Ectodermal cell (in vitro differentiated cells): ENCODE measurements around the gene AHNAK.

Source experiments
- H3K27ac ChIP-seq: 2 replicates; pipeline ENCODE4 v1.7.0; 2013; ENCODE audit warnings: mild to moderate bottlenecking, low read depth, low read length; ENCODE audit not compliant: insufficient read depth, poor library complexity, severe bottlenecking
- H3K27me3 ChIP-seq: 2 replicates; pipeline ENCODE4 v1.7.0; 2013; ENCODE audit warnings: mild to moderate bottlenecking, low read length; ENCODE audit not compliant: insufficient read depth, control insufficient read depth, poor library complexity, severe bottlenecking
- H3K36me3 ChIP-seq: one replicate; pipeline ENCODE4 v1.7.0; 2013; ENCODE audit warnings: low read length; ENCODE audit not compliant: control insufficient read depth, insufficient read depth
- H3K4me1 ChIP-seq: one replicate; pipeline ENCODE4 v1.7.0; 2013; ENCODE audit warnings: low read length; ENCODE audit not compliant: control insufficient read depth, insufficient read depth
- H3K4me3 ChIP-seq: 2 replicates; pipeline ENCODE4 v1.7.0; 2013; ENCODE audit warnings: low read depth, low read length, control low read depth; ENCODE audit not compliant: insufficient read depth
- H3K9me3 ChIP-seq: 2 replicates; pipeline ENCODE4 v1.7.0; 2013; ENCODE audit warnings: mild to moderate bottlenecking, low read length, moderate library complexity; ENCODE audit not compliant: control insufficient read depth
- WGBS, 2 experiments: methylation state at CpG; one replicate each; pipeline ENCODE4 v1.1.7; 2013; ENCODE audit warnings: missing lambda C conversion rate in 2 of 2; 5-methylcytosine and 5-hydroxymethylcytosine counted together

The AHNAK gene

GRCh38 chr11:62433904-62434276 lies 112.7 kb downstream of the AHNAK start:
- H3K4me1 ChIP-seq: peaks cover 6% of the 10 kb centered on the region
- no peaks in the 10 kb centered on the region for H3K27me3 ChIP-seq
- H3K36me3 ChIP-seq: no peaks in the 10 kb centered on the region
- H3K9me3 ChIP-seq: no peaks in the 10 kb centered on the region
- WGBS, 2 experiments: 64 to 72% methylated on average over 6 of the region's 6 CpGs
- H3K4me3 ChIP-seq: no peak overlapping the region
- no peak overlapping the region for H3K27ac ChIP-seq

DNA sequence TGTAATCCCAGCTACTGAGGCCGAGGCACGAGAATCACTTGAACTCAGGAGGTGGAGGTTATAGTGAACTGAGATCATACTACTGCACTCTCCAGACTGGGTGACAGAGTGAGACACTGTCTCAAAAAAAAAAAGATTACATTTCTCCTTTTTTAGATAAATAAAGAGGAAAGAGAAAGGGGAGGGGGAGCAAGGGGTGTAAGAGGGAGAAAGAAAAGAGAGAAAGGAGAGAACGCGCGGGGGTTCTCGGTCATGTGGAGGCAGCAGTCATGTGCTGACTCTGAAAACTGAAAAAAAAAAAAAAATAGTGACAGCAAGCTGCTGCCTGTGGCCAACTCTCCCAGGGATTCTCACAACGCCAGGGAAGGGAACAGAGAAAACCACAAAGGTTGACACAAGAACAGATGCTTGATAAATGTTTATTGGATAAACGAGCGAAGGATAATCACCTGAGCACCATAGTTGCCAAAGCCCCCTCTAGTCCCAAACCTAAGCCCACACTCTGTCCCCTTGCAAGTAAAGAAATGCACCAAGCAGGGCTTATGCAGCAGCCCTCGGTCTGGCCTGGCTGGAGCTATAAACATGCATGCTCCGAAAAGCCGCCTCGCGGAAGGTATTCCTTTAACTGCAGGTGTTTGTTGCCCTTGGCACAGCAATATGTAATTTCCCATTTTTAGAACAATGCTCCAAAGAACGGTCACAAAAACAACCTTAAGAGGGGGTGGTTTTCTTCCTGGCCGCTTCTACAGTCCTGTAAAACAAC lies 113.3 kb downstream of the AHNAK start:
- peaks cover 6% of the 10 kb centered on the region for H3K4me1 ChIP-seq
- H3K27ac ChIP-seq: no peak overlapping the region
- no peaks in the 10 kb centered on the region for H3K9me3 ChIP-seq
- H3K27me3 ChIP-seq: no peaks in the 10 kb centered on the region
- WGBS, 2 experiments: 77 to 85% methylated on average over 16 of the region's 16 CpGs
- no peaks in the 10 kb centered on the region for H3K36me3 ChIP-seq
- no peak overlapping the region for H3K4me3 ChIP-seq

DNA sequence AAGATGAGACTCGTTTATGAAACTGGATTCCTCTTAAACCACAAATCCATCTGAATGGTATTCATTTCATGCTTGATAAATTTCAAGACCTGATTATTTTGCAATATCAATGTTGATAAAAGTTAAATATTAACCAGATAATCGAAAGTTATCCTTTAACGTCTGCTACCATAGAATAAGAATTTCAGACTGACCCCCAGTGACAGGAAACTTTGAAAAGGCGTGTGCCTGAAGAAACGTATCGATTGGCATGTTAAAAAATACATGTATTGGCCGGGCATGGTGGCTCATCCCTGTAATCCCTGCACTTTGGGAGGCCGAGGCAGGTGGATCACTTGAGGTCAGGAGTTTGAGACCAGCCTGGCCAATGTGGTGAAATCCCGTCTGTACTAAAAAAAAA lies 113.9 kb downstream of the AHNAK start:
- no peak overlapping the region for H3K4me3 ChIP-seq
- H3K27me3 ChIP-seq: no peaks in the 10 kb centered on the region
- H3K9me3 ChIP-seq: no peaks in the 10 kb centered on the region
- no peaks in the 10 kb centered on the region for H3K36me3 ChIP-seq
- WGBS, 2 experiments: 89 to 94% methylated on average over 7 to 9 of the region's 9 CpGs
- H3K4me1 ChIP-seq: peaks cover 6% of the 10 kb centered on the region
- no peak overlapping the region for H3K27ac ChIP-seq

GRCh38 chr11:62431171-62431901 lies 115.3 kb downstream of the AHNAK start:
- Histone ChIP-seq H3K9me3 (no peaks in the 10 kb centered on the region), H3K36me3 (no peaks in the 10 kb centered on the region), H3K27me3 (no peaks in the 10 kb centered on the region), H3K27ac (no peak overlapping the region), H3K4me1 (peaks cover 10% of the 10 kb centered on the region), H3K4me3 (no peak overlapping the region)
- WGBS, 2 experiments: 93 to 94% methylated on average over 10 to 11 of the region's 11 CpGs

DNA sequence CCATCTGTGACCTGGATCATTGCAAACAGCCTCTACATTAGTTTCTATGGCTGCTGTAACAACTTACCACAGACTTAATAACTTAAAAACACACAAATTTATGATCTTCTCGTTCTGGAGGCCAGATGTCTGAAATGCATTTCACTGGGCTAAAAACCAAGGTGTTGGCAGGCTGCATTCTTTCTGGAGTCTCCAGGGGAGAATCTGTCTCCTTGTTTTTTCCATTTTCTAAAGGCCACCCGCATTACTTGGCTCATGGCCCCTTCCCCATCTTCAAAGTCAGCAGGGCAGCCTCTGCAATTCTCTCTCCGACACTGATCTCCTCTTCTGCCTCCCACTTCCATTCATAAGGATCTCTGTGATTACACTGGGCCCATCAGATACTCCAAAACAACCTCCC lies 116.2 kb downstream of the AHNAK start:
- 94 to 95% methylated on average over 3 of the region's 3 CpGs for WGBS, 2 experiments
- no peaks in the 10 kb centered on the region for H3K27me3 ChIP-seq
- H3K4me3 ChIP-seq: no peak overlapping the region
- H3K27ac ChIP-seq: no peak overlapping the region
- peaks cover 13% of the 10 kb centered on the region for H3K4me1 ChIP-seq
- no peaks in the 10 kb centered on the region for H3K36me3 ChIP-seq
- no peaks in the 10 kb centered on the region for H3K9me3 ChIP-seq

- 87 to 93% methylated on average over 8 of the region's 8 CpGs for WGBS, 2 experiments
- Histone ChIP-seq H3K4me3 (no peak overlapping the region), H3K36me3 (no peaks in the 10 kb centered on the region), H3K27ac (no peak overlapping the region), H3K9me3 (no peaks in the 10 kb centered on the region), H3K27me3 (no peaks in the 10 kb centered on the region), H3K4me1 (peaks cover 13% of the 10 kb centered on the region)
These were observed 117.6 kb downstream of the AHNAK start for GRCh38 chr11:62428871-62429560.

- 94 to 96% methylated on average over 6 of the region's 6 CpGs for whole genome bisulfite sequencing, 2 experiments
- H3K4me3 ChIP-seq: no peak overlapping the region
- H3K9me3 ChIP-seq: no peaks in the 10 kb centered on the region
- no peak overlapping the region for H3K27ac ChIP-seq
- H3K36me3 ChIP-seq: no peaks in the 10 kb centered on the region
- H3K4me1 ChIP-seq: peaks cover 11% of the 10 kb centered on the region
- H3K27me3 ChIP-seq: no peaks in the 10 kb centered on the region
These were observed 118.9 kb downstream of the AHNAK start for GRCh38 chr11:62427630-62428233.

DNA sequence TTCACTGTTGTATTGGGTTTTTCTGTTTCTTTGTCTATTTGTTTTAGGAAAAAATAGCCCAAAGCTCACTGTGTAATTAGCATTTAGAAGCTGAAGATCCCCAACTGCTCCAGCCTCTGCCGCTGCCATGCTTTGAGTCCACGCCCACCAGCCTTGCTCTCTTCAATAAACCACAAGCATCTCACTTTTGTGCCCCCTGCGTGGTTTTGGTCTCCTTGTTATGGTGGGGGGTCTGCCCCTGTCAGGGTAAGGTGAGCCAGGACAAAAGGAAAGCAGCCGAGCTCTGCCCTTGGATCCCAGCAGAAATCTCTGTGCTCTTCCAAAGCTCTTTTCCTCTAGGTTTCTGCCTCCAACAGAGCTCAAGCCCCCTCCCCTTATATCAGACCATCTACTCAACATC lies 123.6 kb downstream of the AHNAK start:
- 55 to 66% methylated on average over 4 of the region's 4 CpGs for WGBS, 2 experiments
- Histone ChIP-seq H3K27ac (no peak overlapping the region), H3K36me3 (no peaks in the 10 kb centered on the region)

DNA sequence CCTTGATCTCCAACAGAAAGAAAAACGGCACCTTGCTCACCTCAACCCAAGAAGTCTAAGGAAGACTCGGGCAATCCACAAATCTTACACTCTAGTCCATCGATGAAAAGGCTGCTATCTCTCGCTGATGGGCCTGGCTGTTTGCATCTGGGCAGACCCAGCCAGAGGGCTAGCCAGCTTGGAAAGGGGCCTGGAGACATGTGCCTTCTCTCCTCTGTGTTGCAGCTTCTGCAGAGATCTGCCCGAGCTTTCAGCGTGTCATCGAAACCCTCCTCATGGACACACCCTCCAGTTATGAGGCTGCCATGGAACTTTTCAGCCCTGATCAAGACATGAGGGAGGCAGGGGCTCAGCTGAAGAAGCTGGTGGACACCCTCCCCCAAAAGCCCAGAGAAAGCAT lies 124.6 kb downstream of the AHNAK start:
- 93% methylated on average over 7 of the region's 7 CpGs for WGBS, 2 experiments
- H3K9me3 ChIP-seq: no peaks in the 10 kb centered on the region
- H3K36me3 ChIP-seq: no peaks in the 10 kb centered on the region
- no peak overlapping the region for H3K27ac ChIP-seq
- peaks cover 16% of the 10 kb centered on the region for H3K4me1 ChIP-seq
- H3K27me3 ChIP-seq: no peaks in the 10 kb centered on the region
- H3K4me3 ChIP-seq: no peak overlapping the region

More for the DNA sequence above, 123.6 kb downstream of the AHNAK start:
- no peaks in the 10 kb centered on the region for H3K27me3 ChIP-seq
- H3K4me3 ChIP-seq: no peak overlapping the region
- H3K4me1 ChIP-seq: peaks cover 16% of the 10 kb centered on the region
- no peaks in the 10 kb centered on the region for H3K9me3 ChIP-seq

DNA sequence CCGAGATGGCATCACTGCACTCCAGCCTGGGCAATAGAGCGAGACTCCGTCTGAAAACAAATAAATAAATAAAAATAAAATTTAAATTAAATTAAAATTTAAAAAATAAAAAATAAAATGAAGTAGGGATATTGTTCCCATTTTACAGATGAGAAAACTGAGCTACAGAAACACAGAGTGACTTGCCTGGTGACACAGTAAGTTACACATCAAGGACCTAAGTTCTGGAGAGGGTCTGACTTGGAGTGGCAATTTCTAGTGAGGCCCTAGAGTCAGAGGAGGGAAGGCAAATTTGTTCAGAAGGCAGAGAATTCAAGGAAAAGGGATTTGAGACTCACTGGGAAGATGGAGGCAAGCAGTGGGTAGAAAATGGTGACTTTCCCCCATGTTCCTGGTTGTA lies 125.7 kb downstream of the AHNAK start:
- Histone ChIP-seq H3K9me3 (no peaks in the 10 kb centered on the region), H3K27me3 (no peaks in the 10 kb centered on the region), H3K36me3 (no peaks in the 10 kb centered on the region), H3K4me1 (peaks cover 10% of the 10 kb centered on the region), H3K27ac (no peak overlapping the region), H3K4me3 (no peak overlapping the region)
- WGBS, 2 experiments: 100% methylated on average over 1 of the region's 3 CpGs
